ENCODE results near the gene WNT5A. TPM values are rescaled to one million over a fixed set of nuclear protein-coding genes. Genes with fewer than 3 reads are reported as not detected.

The WNT5A gene
- polyA plus RNA-seq, 1 donor from 2014 or later, result 0.59 TPM

DNA sequence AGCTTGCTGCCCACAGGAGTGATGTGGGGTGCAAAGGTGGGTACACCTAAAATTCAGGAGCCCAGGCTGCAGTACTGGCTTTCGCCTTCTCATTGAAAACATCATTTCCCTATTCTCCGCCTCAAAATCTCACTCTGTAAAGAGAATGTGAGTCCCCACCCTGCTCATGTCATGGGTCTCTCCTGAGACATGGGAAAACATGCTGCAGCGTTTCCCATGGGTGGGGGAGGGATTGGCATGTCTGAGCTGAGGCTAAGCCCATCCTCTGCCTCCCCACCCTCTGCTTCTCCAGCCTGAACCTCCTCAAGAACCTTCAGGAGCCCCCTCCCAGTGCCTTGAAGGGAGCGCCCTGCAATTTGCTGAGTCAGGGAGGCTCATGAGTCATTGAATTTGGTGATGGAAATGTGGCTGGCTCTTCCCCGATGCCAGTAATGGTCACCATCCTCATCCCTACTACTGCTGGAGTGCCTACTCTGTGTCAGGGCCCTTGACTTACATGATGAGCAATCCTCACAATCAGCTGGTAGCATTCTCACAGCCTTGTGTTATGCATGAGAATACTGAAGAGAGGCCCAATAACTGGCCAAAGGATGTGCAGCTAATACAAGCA is 28.8 kb downstream of the WNT5A start:
- Histone ChIP-seq H3K9ac (ENCODE audit: low read length) (no peak overlapping the region), H3F3A (ENCODE audit: insufficient read depth, low read length, poor library complexity, severe bottlenecking) (no peaks in the 10 kb centered on the region)

DNA sequence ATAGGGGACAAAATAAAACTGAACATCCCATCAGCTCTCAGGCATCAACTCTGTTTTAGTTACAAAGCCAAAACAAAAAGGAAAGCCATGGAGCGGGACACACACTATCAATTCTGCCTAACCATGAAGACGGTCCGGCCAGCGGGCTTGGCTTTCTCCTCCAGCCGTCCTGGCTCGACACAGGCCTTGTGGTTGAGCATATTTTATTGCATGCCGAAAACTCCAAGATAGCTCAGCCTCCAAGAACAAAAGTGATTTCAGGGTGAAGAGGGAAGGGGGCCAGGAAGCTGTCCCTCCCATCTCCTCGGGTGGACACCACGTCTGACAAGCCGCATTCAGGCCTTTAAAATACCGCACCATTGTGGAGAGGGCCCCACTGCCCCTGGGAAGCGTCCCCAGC is 31.2 kb downstream of the WNT5A start:
- Histone ChIP-seq H3F3A (ENCODE audit: insufficient read depth, low read length, poor library complexity, severe bottlenecking) (no peaks in the 10 kb centered on the region), H3K4me3 (ENCODE audit: low read length) (no peak overlapping the region), H3K9ac (ENCODE audit: low read length) (no peak overlapping the region), H3K27me3 (ENCODE audit: insufficient read depth, low read depth, low read length) (no peaks in the 10 kb centered on the region), H3K4me2 (ENCODE audit: low read length) (no peak overlapping the region), H2AFZ (ENCODE audit: low read depth, low read length) (no peak overlapping the region), H3K79me2 (replicated peaks; ENCODE audit: insufficient read depth, low read length) (no peaks in the 10 kb centered on the region), H4K20me1 (ENCODE audit: insufficient read depth) (no peaks in the 10 kb centered on the region), H3K27ac (ENCODE audit: low read length) (no peak overlapping the region), H3K9me2 (ENCODE audit: insufficient read depth, low read length) (no peaks in the 10 kb centered on the region), H3K36me3 (ENCODE audit: insufficient read depth, low read length) (no peaks in the 10 kb centered on the region), H3K9me3 (ENCODE audit: low read length) (no peaks in the 10 kb centered on the region)
- TF ChIP-seq RAD21 (conservative IDR thresholded peaks at IDR 0.05) (no peak), EZH2 (IDR thresholded peaks at IDR 0.05; ENCODE audit: borderline replicate concordance, insufficient read depth, low read length, poor library complexity, severe bottlenecking) (no peak), SMC3 (conservative IDR thresholded peaks at IDR 0.05; ENCODE audit: poor library complexity) (no peak), MXI1 (conservative IDR thresholded peaks at IDR 0.05; ENCODE audit: poor library complexity, severe bottlenecking) (no peak), EP300 (conservative IDR thresholded peaks at IDR 0.05; ENCODE audit: poor library complexity, severe bottlenecking) (no peak), CTCF (IDR thresholded peaks at IDR 0.05; ENCODE audit: poor library complexity, severe bottlenecking) (no peak), POLR2AphosphoS5 (IDR thresholded peaks at IDR 0.05) (no peak)
- TF ChIP-seq, protein P1, sequence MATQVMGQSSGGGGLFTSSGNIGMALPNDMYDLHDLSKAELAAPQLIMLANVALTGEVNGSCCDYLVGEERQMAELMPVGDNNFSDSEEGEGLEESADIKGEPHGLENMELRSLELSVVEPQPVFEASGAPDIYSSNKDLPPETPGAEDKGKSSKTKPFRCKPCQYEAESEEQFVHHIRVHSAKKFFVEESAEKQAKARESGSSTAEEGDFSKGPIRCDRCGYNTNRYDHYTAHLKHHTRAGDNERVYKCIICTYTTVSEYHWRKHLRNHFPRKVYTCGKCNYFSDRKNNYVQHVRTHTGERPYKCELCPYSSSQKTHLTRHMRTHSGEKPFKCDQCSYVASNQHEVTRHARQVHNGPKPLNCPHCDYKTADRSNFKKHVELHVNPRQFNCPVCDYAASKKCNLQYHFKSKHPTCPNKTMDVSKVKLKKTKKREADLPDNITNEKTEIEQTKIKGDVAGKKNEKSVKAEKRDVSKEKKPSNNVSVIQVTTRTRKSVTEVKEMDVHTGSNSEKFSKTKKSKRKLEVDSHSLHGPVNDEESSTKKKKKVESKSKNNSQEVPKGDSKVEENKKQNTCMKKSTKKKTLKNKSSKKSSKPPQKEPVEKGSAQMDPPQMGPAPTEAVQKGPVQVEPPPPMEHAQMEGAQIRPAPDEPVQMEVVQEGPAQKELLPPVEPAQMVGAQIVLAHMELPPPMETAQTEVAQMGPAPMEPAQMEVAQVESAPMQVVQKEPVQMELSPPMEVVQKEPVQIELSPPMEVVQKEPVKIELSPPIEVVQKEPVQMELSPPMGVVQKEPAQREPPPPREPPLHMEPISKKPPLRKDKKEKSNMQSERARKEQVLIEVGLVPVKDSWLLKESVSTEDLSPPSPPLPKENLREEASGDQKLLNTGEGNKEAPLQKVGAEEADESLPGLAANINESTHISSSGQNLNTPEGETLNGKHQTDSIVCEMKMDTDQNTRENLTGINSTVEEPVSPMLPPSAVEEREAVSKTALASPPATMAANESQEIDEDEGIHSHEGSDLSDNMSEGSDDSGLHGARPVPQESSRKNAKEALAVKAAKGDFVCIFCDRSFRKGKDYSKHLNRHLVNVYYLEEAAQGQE (IDR thresholded peaks at IDR 0.05; ENCODE audit: borderline replicate concordance), result no peak

More for the DNA sequence above, 28.8 kb downstream of the WNT5A start:
- Histone ChIP-seq H3K4me2 (ENCODE audit: low read length) (no peak overlapping the region), H3K79me2 (replicated peaks; ENCODE audit: insufficient read depth, low read length) (no peaks in the 10 kb centered on the region), H3K9me3 (ENCODE audit: low read length) (no peaks in the 10 kb centered on the region), H3K27ac (ENCODE audit: low read length) (no peak overlapping the region), H2AFZ (ENCODE audit: low read depth, low read length) (no peak overlapping the region), H4K20me1 (ENCODE audit: insufficient read depth) (no peaks in the 10 kb centered on the region), H3K27me3 (ENCODE audit: insufficient read depth, low read depth, low read length) (no peaks in the 10 kb centered on the region), H3K4me3 (ENCODE audit: low read length) (no peak overlapping the region), H3K36me3 (ENCODE audit: insufficient read depth, low read length) (no peaks in the 10 kb centered on the region), H3K9me2 (ENCODE audit: insufficient read depth, low read length) (no peaks in the 10 kb centered on the region)
- TF ChIP-seq RAD21 (conservative IDR thresholded peaks at IDR 0.05) (no peak), POLR2AphosphoS5 (IDR thresholded peaks at IDR 0.05) (no peak), SMC3 (conservative IDR thresholded peaks at IDR 0.05; ENCODE audit: poor library complexity) (no peak), CTCF (IDR thresholded peaks at IDR 0.05; ENCODE audit: poor library complexity, severe bottlenecking) (no peak), EZH2 (IDR thresholded peaks at IDR 0.05; ENCODE audit: borderline replicate concordance, insufficient read depth, low read length, poor library complexity, severe bottlenecking) (no peak), MXI1 (conservative IDR thresholded peaks at IDR 0.05; ENCODE audit: poor library complexity, severe bottlenecking) (no peak), TAF1 (IDR thresholded peaks at IDR 0.05; ENCODE audit: low read depth) (no peak), EP300 (conservative IDR thresholded peaks at IDR 0.05; ENCODE audit: poor library complexity, severe bottlenecking) (no peak)
- TF ChIP-seq, protein P1 (IDR thresholded peaks at IDR 0.05; ENCODE audit: borderline replicate concordance), result no peak
